ENCODE measurements around the gene NTM. TPM values are rescaled to one million over a fixed set of nuclear protein-coding genes. Genes with fewer than 3 reads are reported as not detected.

NTM gene
- total RNA-seq, 1 experiment from 2014 or later, result 0.73 TPM

GRCh38 chr11:132256528-132257279 lies 886.3 kb downstream of the NTM start:
- H3K36me3 ChIP-seq (ENCODE audit: control insufficient read depth, insufficient read depth, low read length), result no peaks in the 10 kb centered on the region
- intact Hi-C loops (cut with micrococcal nuclease; ENCODE audit: unreplicated experiment), result no loop called here
- H3K4me1 Mint-ChIP-seq (ENCODE audit: low read depth, unreplicated experiment), result no peaks in the 10 kb centered on the region
- H3K9me3 ChIP-seq, result no peaks in the 10 kb centered on the region
- POLR2A ChIA-PET, result no interaction called here
- H3K4me3 Mint-ChIP-seq (ENCODE audit: unreplicated experiment), result no peak overlapping the region
- no peaks in the 10 kb centered on the region for H3K27me3 ChIP-seq (replicated peaks; ENCODE audit: control insufficient read depth, insufficient read depth, low read length)
- no peak overlapping the region for H3K27ac Mint-ChIP-seq (ENCODE audit: unreplicated experiment)
- no peaks in the 10 kb centered on the region for H3K27me3 Mint-ChIP-seq (ENCODE audit: insufficient read depth, unreplicated experiment)
- TF ChIP-seq, protein P1, sequence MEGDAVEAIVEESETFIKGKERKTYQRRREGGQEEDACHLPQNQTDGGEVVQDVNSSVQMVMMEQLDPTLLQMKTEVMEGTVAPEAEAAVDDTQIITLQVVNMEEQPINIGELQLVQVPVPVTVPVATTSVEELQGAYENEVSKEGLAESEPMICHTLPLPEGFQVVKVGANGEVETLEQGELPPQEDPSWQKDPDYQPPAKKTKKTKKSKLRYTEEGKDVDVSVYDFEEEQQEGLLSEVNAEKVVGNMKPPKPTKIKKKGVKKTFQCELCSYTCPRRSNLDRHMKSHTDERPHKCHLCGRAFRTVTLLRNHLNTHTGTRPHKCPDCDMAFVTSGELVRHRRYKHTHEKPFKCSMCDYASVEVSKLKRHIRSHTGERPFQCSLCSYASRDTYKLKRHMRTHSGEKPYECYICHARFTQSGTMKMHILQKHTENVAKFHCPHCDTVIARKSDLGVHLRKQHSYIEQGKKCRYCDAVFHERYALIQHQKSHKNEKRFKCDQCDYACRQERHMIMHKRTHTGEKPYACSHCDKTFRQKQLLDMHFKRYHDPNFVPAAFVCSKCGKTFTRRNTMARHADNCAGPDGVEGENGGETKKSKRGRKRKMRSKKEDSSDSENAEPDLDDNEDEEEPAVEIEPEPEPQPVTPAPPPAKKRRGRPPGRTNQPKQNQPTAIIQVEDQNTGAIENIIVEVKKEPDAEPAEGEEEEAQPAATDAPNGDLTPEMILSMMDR (IDR thresholded peaks at IDR 0.05; ENCODE audit: insufficient read depth in 1 of 2, low read depth in 1 of 2, low read length in 1 of 2, severe bottlenecking in 1 of 2, unreplicated experiment in 1 of 2), result no peak
- DNase-seq, result no peak
- no peaks in the 10 kb centered on the region for H3K9me3 Mint-ChIP-seq (ENCODE audit: unreplicated experiment)
- H3K4me3 ChIP-seq (ENCODE audit: low read depth, low read length), result no peak overlapping the region
- no peaks in the 10 kb centered on the region for H3K4me1 ChIP-seq
- CTCF ChIA-PET, result no interaction called here
- no peaks in the 10 kb centered on the region for H3K36me3 Mint-ChIP-seq (ENCODE audit: insufficient read depth, unreplicated experiment)
- no TSS peak for BruUV-seq (replicated peaks)

- no peak for DNase-seq
- TF ChIP-seq, protein P1 (IDR thresholded peaks at IDR 0.05; ENCODE audit: insufficient read depth in 1 of 2, low read depth in 1 of 2, low read length in 1 of 2, severe bottlenecking in 1 of 2, unreplicated experiment in 1 of 2), result no peak
- no TSS peak for BruUV-seq (replicated peaks)
- ChIA-PET CTCF (no interaction called here), POLR2A (no interaction called here)
- H3K36me3 ChIP-seq (ENCODE audit: control insufficient read depth, insufficient read depth, low read length), result no peaks in the 10 kb centered on the region
- intact Hi-C loops (cut with micrococcal nuclease; ENCODE audit: unreplicated experiment), result no loop called here
- Mint-ChIP-seq H3K9me3 (ENCODE audit: unreplicated experiment) (no peaks in the 10 kb centered on the region), H3K27ac (ENCODE audit: unreplicated experiment) (no peak overlapping the region), H3K4me1 (ENCODE audit: low read depth, unreplicated experiment) (no peaks in the 10 kb centered on the region), H3K27me3 (ENCODE audit: insufficient read depth, unreplicated experiment) (no peaks in the 10 kb centered on the region), H3K4me3 (ENCODE audit: unreplicated experiment) (no peak overlapping the region), H3K36me3 (ENCODE audit: insufficient read depth, unreplicated experiment) (no peaks in the 10 kb centered on the region)
- H3K4me3 ChIP-seq (ENCODE audit: low read depth, low read length), result no peak overlapping the region
- no peaks in the 10 kb centered on the region for H3K4me1 ChIP-seq
- no peaks in the 10 kb centered on the region for H3K9me3 ChIP-seq
- no peaks in the 10 kb centered on the region for H3K27me3 ChIP-seq (replicated peaks; ENCODE audit: control insufficient read depth, insufficient read depth, low read length)
Measured at GRCh38 chr11:132257871-132258270, 887.5 kb downstream of the NTM start.

- H3K27ac Mint-ChIP-seq (ENCODE audit: unreplicated experiment), result no peak overlapping the region
- ChIA-PET CTCF (no interaction called here), POLR2A (no interaction called here)
Measured at GRCh38 chr11:132258875-132259274, 888.5 kb downstream of the NTM start.

More at GRCh38 chr11:132258875-132259274, 888.5 kb downstream of the NTM start:
- no peak for DNase-seq
- Mint-ChIP-seq H3K27me3 (ENCODE audit: insufficient read depth, unreplicated experiment) (no peaks in the 10 kb centered on the region), H3K36me3 (ENCODE audit: insufficient read depth, unreplicated experiment) (no peaks in the 10 kb centered on the region), H3K9me3 (ENCODE audit: unreplicated experiment) (no peaks in the 10 kb centered on the region), H3K4me3 (ENCODE audit: unreplicated experiment) (no peak overlapping the region), H3K4me1 (ENCODE audit: low read depth, unreplicated experiment) (no peaks in the 10 kb centered on the region)
- Histone ChIP-seq H3K4me1 (no peaks in the 10 kb centered on the region), H3K27me3 (replicated peaks; ENCODE audit: control insufficient read depth, insufficient read depth, low read length) (no peaks in the 10 kb centered on the region), H3K4me3 (ENCODE audit: low read depth, low read length) (no peak overlapping the region), H3K36me3 (ENCODE audit: control insufficient read depth, insufficient read depth, low read length) (no peaks in the 10 kb centered on the region), H3K9me3 (no peaks in the 10 kb centered on the region)
- no TSS peak for BruUV-seq (replicated peaks)
- intact Hi-C loops (cut with micrococcal nuclease; ENCODE audit: unreplicated experiment), result no loop called here
- TF ChIP-seq, protein P1 (IDR thresholded peaks at IDR 0.05; ENCODE audit: insufficient read depth in 1 of 2, low read depth in 1 of 2, low read length in 1 of 2, severe bottlenecking in 1 of 2, unreplicated experiment in 1 of 2), result no peak

All from Caco-2 (cell line).